HuH-7 (cell line): Measurements from ENCODE around the gene CPNE5.

ENCODE experiments used
- DNase-seq: peaks from one replicate; pipeline ENCODE4 v3.0.0; 2011; ENCODE audit warnings: low spot score

The CPNE5 gene

DNA sequence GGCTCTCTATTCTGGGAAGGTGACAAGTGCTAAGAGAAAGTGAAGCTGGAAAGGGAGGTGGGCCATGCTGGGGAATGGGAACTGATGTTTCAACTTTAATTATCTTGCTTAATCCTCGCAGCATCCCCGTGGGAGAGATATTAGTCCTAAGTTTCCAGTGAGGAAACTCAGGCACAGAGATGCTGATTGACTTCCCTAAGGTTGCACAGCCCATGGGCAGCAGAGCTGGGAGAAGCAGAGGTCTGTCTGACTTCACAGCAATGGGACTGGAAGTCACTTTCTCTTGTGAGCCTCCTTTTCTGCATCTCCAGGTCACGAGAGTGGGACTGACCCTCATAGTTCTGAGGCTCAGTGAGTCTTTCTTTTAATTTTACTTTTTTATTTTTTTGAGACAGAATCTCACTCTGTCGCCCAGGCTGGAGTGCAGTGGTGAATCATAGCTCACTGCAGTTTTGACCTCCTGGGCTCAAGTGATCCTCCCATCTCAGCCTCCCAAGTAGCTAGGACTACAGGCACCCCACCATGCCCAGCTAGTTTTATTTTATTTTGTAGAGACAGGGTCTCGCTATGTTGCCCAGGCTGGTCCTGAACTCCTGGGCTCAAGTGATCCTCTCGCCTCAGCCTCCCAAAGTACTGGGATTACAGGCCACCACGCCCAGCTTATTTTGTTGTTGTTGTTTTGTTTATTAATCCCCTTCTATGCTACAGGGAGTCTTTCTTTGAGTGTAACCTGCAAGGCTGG is 139.0 kb downstream of the CPNE5 start:
- no peak for DNase-seq

DNA sequence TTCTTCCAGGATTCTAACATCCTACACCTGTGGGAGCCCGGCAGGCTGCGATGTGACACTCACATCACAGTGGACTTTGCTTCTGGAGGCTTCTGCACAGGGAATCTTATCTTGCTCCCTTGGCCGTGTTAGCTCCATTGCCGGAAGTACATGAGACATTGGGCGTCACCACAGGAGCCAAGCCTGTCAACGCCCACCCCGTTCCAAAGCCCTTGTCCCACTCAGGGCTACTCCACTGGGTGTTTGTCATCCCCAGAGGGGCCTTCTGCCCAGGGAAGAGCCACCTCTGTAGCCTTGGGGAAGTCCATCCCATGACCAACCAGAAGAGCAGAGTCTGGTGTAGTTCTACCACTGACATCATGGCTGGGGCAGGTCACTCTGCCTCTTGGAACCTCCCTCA is 139.9 kb downstream of the CPNE5 start:
- DNase-seq: no peak

DNA sequence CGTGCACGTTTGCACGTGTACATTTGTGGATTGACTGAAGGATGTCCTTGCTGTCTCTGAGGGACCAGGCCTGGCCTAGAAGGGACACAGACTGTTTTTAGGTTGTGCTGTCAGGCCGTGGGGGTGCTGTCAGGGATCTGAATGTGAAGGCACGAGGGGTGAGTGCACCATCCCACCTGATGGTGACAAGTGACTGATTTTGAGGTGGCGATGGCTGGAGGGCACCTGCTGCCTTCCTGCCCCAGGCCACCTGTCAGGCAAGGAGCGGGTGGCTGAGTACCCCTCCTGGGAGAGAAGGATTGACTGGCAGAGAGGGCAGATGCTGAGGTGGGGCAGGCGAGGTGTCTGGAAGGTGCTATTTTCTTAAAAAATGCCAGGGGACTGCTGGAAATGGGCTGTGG is 140.4 kb downstream of the CPNE5 start:
- DNase-seq: no peak

DNA sequence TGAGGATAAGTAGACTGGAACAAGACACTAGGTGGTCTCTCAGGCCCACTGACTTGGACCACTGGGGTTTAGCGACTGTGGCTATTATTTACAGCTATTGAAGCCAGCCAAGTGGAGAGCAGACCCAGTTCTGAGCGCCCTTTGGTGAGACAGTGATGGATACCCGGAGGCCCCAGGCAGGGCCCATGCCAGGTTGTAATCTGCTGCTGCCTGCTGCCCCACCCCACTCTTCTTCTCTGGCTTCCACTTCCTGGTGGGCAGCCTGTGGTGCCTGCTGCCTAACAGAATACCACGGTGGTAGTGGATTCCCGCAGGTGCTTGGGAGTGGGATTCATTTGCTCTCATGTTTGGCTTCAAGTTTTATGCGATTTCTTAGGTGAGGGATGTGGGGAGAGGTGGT is 141.0 kb downstream of the CPNE5 start:
- DNase-seq: no peak

DNA sequence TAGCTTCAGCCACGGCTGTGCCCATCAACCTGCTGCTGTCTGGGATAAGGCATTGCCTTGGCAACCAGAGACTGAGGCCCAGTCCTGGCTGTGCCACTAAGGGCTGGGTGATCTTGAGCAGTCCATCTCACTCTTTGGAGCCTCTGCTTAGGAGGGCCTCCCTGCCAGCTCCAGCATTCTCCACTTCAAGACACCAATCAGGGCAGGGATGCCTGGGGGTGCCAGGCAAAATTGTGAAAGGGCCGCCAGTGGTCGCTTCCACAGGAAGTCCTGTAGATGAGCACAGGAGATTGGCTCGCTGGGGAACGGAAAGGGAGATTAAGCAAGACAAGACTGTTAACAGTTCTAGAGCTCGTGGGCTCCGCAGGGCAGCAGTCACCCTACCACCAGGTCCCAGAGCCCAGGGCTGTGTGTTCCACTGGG is 141.8 kb downstream of the CPNE5 start, which contains the start of gene RAB44:
Gene RAB44, plus strand, starts transcription at position 346 of the 423 bp plus-strand sequence. CDS start 6,410 bp downstream, outside the sequence.
- DNase-seq: no peak

DNA sequence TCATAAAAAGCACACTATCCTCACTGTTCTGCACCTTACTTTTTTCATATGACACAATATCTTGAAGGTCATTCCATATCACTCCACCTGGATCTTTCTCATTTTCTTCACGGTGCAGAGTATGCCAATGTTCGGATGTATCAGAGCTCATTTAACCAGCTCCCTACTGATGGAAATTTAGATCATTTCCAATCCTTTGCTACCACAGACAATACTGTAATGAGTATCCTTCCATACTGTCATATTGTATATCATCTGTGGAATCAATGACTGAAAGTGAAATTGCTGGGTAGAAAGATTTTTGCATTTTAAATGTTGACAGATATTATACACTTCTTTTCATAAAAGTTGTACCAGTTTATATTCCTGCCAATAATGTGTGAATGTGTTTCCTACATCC is 143.8 kb downstream of the CPNE5 start:
- no peak for DNase-seq

DNA sequence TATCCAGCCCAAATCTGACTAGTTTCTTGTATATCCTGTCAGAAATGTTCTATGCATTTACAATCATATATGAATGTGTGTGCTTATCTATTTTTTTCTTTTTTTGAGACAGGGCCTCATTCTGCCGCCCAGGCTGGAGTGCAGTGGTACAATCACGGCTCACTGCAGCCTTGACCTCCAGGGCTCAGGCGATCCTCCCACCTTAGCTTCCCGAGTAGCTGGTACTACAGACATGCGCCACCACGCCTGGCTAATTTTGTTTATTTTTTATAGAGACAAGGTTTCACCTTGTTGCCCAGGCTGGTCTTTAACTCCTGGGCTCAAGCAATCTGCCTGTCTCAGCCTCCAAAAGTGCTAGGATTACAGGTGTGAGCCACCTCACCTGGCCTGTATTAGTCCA is 144.6 kb downstream of the CPNE5 start:
- no peak for DNase-seq

DNA sequence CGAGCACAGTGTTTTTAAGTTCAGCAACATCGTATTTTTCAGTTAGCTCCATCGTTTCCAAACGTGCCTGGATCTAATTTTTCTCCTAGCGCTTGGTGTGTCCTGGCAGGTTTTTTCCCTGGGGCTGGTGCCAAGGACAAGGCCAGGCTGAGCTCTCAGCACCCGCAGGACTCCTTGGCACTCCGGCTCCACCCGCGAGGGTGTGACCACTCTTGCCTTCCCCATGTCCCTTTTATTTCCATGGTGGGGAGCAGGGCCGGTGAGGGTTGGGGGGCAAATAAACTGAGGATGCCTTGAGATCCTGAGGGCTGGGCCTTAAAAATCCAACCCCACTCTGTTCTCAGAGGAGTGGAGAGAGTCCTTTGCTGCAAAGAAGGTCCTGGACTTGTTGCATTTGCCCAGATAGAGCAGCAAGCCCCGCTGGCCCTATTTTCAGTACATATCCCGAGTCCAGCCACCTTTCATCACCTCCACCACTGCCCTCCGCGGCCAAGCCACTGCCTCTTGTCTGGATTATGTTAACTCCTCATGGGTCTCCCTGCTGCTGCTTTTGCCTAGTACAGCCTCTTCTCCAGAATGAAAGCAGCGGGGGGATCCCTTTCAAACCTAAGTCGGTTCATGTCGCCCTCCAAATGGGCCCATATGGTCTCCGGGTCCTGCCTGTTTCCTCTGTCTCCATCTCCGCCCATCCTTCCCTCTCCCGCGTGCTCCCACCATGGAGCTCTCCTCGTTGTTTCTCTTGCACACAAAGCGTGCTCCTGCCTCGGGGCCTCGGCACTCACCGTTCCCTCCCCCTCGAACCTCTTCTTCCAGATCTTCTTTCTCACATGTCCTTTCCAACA is 146.2 kb downstream of the CPNE5 start:
- DNase-seq: no peak

DNA sequence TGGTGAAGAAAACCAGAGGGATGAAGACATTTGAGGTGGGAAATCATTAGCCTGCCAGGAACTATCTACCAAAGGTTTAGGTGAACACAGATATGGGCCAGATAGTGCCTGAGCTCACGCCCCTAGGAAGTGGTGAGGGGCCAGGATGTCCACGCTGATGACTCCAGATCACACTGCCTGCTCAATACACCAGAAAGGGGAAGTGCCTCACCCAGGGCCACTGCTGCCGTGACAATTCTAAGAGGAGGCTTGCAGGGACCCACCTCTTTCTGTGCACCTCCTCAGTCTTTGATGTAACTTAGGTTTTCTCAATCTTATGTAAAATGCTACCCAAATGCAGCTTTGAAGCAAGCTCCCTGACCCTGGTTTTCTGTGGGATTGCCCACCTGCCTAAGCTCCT is 147.0 kb downstream of the CPNE5 start:
- no peak for DNase-seq

DNA sequence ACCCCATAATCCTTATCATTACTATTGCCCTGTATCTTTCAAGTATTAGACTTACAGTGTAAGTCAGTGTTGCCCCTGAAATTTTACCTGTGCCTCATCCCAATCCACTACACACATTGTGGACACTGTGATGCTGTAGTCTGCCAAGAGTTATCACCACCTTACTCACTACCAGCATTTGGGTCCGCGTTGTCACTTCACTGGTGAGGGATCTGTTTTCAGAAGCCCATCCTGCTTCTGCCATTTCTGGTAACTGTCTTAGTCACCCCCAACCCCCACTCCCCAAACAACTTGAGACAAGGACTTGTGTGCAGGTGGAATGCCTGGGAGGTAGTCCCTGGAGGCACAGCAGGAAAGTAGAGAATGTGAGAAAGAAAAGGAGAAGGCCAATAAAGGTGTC is 147.6 kb downstream of the CPNE5 start:
- DNase-seq: no peak

DNA sequence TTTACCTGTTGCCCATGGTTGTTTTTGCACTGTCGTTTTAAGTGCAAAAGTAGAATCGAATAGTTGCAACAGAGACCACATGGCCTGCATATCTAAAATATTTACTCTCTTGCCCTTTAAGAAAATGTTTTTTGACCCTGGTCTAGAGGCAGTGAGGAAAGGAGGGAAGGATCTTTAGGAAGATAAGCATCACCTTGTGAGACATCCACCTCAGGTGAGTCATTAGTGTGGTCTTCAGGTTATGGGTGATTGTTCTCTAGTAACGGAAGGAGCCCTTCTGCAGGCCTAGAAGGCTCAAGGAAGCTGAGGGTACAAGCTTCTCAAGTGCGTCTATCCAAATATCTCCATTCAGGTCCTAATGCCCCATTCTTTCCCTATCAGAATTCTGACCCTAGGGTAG is 148.2 kb downstream of the CPNE5 start:
- no peak for DNase-seq
